Right renal pelvis (tissue), 4 donors: Measurements from ENCODE around the gene CUX1. TPM values are rescaled to one million over a fixed set of nuclear protein-coding genes. Genes with fewer than 3 reads are reported as not detected.
"Not testable (repeated sequence)": the region's sequence is repeated elsewhere in the genome, so short reads cannot be mapped to it uniquely, and the experiment has no call there.

ENCODE experiments used
- DNase-seq, 4 donors: peaks; one replicate each; pipeline ENCODE4 v3.0.0-alpha.2; 2013; ENCODE audit warnings: low read depth in 4 of 4, low spot score in 3 of 4, missing footprints in 1 of 4
- polyA plus RNA-seq, 4 donors: library from polyadenylated mRNA; unstranded; fragments of 120-200 nt; gene quantifications; one replicate each; pipeline ENCODE4 v1.2.1, GENCODE V29; 2013; ENCODE audit not compliant: insufficient read length in 4 of 4

The CUX1 gene
- polyA plus RNA-seq, 4 donors: 93.0 to 111 (median 107) TPM

DNA sequence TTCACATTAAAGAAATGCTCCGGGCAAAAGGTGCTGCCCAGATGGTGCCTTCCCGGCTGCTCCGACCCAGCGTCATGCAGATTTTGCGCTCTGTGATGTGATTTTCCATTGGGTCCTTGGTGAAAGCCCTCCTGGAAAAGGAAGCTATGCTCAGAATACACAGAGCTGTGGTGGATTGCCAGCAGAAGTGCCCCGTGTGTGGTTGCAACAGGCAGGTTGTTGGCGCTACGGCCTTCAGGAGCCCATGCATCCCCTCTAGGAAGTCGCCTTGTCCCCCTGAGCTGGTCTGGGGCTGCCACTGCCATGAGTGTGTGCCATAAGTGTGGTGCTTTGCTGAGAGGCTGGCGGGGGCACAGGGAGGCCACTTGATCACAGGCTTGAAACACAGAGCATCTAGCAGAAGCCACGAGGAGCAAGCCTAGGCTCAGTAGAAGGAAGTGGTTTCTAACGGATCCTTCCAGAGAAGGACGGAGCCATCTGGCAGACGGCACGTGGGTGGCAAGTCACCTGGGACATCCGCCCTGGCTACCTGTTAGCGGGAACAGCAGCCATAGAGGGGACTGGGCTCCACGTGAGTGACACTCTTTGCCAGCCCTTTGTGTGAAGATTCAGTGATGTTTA, 210.9 kb downstream of the CUX1 start:
- no peak for DNase-seq

DNA sequence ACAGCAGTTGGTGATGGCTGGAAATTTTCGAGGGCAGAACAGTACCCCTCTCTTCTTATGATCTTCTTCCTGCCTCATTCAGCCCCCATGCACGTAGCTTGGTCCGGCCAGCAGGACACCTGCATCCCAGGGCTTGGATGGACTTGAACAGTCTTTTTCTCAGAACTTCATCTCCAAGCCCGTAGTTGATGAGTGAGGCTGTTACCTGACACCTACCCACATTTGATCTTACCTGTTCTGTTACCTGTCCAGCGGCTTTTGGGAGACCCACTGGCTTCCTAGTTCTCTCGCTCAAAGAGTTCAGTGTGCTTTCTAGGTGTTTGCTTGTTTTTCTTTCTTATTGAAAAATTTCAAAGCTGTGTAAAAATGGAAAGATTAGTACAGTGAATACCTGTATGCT, 212.2 kb downstream of the CUX1 start:
- DNase-seq: no peak

GRCh38 chr7:102030696-102031095, 213.3 kb downstream of the CUX1 start:
- no peak for DNase-seq

GRCh38 chr7:102036958-102037357, 219.5 kb downstream of the CUX1 start:
- DNase-seq: no peak

DNA sequence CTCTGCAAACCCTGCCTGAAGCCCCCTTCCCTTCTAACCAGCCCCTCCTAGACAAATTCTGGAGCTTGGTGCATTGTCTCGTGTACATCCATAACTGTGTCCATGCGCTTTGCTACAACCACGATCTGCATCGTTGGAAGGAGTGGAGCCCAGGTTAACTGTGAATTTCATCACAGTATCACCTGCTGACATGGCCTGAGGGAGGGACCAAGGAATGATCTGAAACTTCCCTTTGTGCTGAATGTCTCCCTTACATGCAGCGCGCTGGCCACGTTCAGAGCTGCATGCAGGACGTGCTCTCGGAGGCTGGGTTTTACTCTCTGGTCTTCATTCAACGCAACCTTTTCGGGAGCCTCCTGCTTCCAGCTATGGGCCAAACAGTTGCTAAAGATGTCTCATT, 222.3 kb downstream of the CUX1 start:
- DNase-seq: no peak

DNA sequence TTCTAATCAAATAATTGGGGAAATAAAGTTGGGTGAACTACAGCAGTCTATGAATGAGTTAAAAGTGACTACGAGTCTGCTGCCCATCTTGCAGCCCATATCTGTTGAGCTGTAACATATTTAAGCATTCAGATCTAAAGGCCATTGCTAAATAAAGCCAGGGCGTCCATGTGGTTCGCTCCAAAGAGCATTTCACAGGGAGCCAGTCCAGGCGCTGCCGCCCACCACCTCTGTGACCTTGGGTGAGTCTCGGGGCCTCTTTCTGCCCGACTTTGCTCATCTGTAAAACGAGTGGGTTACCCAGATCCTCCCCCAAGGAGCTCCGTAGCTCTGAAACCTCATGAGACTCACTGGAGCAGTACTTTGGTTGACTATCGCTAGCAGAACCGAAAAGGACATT, 223.1 kb downstream of the CUX1 start:
- DNase-seq: no peak

DNA sequence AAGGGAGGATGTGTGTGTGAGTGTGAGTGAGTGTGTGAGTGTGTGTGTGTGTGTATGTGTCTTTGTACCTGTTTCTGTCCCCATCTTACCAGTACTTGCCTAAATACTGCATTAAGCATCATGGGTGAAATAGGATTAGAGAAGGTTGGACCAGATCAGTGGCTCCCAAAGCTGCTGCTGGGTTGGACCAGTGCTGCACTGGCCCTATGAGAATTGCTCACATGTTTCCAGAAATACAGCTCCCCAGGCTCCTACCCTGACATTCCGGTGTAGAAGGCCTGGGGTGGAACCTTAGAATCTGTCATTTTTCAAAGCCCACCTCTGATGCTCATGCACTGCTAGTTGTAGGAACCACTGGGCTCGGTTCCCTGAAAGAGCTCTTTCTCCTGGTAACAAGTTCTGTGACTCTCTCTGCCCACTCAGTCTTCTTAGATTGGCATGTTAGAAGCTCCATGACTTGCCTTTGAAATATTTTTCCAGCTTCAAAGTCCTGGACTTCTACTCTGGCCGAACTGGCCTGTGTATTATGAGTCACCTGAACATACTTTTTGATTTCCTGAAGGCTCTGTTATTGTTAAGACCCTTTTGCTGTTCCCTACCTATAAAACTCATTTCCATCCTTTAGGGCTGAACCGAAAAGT, 224.7 kb downstream of the CUX1 start:
- no peak for DNase-seq

- DNase-seq: not testable (repeated sequence)
Observed at GRCh38 chr7:102042796-102043195, 225.4 kb downstream of the CUX1 start.

GRCh38 chr7:102044641-102044983, 227.2 kb downstream of the CUX1 start:
- no peak for DNase-seq

DNA sequence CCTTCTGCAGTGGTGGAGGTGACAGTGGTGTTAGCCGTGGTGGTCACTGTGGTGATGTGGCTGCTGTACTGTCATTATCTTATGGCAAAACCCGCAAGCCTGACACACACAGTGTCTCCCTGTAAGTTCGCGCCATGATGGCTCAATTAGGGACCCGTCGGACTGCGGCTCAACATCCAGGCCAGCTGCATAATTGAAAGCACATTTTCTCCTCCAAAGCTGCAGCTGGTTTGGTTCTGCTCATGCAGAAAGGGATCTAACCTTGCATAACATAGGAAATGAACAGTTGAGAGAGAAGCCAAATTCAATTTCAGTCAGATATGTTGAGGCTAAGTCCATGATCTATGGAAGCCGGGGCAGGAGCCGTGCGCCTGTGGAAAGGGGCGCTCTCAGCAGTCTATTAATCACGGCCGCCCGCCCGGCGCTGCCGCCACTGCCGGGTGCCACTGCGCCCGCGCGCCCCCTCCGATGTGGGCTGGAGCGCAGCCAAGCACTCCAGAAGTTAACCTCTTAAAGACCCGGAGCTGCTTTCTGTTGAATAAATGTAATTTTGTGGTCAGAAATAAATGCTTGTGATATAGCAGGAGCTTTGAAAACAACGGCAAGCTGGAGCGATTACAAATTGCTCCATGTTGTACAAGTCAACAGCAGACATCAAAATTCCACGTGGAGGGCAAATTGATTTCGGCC, 227.7 kb downstream of the CUX1 start:
- DNase-seq: peak; percentile 65 to 80 (median 76)

DNA sequence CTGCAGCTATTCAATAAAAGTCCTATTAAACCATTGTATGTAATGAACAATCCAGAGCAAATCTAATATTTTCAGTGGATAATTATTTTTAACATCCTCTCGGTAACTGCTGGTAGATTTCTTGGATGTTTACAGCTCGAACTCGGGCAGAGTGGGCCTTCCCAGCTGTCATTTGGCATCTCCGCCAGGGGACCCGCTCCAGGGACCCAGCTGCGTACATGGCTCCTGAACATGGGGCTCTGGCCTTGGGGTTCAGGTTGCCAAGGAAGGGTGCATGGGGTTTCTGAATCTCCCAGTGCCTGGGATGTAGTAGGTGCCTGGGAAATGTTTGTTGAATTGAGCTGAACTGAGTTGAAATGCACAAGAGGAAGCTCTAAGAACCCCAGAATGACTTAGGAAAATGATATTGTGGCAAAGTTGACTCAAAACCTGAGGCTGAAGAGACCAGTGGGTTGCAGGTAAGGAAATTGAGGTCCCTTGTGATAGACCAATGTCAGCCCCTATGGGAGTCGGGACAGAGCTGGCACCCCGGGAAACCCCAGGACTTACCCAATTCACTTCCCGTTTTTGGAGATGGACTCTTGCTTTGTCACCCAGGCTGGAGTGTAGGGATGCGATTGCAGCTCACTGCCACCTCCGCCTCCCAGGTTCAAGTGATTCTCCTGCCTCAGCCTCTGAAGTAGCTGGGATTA, 228.4 kb downstream of the CUX1 start:
- no peak for DNase-seq

- DNase-seq: no peak
Observed at GRCh38 chr7:102046373-102047117, 229.1 kb downstream of the CUX1 start.

- no peak for DNase-seq
Observed at GRCh38 chr7:102047167-102047566, 229.7 kb downstream of the CUX1 start.

GRCh38 chr7:102049765-102050164, 232.3 kb downstream of the CUX1 start:
- no peak for DNase-seq

DNA sequence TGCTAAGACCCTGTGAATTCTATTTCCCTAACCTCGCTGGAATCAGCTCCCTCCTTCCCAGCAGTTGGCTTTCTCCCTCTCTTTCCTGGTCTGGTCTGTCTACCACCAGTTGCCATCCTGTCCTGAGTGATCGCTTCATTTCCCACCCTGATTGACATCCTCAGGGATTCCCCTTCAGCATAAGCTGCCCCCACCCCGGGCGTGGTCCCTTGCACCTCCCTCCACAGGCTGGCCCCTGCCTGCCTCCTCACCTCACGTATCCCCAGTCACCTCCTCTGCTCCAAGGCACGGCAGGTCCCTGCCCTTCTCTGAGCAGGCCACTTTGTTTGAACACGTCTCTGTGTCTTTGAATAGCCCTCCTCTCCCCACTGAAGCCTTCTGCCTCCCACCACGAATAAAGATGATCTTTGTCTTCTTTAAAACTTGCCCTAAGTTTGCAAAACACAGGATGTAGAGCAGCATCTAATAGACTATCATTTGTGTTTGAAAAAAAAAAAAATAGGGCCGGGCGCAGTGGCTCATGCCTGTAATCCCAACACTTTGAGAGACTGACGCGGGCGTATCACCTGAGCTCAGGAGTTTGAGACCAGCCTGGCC, 233.5 kb downstream of the CUX1 start:
- no peak for DNase-seq

GRCh38 chr7:102051736-102052135, 234.3 kb downstream of the CUX1 start:
- not testable (repeated sequence) for DNase-seq

GRCh38 chr7:102054158-102054557, 236.7 kb downstream of the CUX1 start:
- DNase-seq: no peak

DNA sequence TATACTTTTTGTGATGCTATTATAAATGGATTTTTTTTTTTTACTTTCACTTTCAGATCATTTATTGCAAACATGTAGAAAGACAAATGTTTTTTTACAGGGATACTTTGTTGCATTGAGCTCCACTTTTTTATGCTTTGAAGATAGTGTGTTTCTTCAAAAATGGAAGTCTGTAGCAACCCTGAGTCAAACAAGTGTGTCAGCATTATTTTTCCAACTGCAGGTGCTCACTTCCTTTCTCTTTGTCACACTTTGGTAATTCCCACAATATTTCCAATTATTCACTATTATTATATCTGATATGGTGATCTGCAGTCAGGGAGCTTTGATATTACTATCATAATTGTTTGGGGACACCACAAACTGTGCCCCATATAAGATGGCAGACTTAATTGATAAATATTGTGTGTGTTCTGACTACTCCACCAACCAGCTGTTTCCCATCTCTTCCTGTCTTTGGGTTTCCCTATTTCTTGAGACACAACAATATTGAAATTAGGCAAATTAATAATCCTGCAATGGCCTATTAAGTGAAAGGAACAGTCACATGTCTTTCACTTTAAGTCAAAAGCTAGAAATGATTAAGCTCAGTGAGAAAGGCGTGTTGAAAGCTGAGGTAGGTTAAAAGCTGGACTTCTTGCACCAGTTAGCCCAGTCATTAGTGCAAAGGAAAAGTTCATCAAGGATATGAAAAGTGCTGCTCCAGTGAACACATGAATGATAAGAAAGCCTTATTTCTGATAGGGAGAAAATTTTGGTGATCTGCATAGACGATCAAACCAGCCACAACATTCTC, 238.0 kb downstream of the CUX1 start:
- no peak for DNase-seq

GRCh38 chr7:102059524-102059923, 242.1 kb downstream of the CUX1 start:
- no peak for DNase-seq
